Cardiac muscle cell (in vitro differentiated cells and primary cell): ENCODE data around the gene CDH9. TPM values are rescaled to one million over a fixed set of nuclear protein-coding genes. Genes with fewer than 3 reads are reported as not detected.

Source experiments
- DNase-seq, 2 donors: peaks; one replicate each; pipeline versions ENCODE4 v3.0.0 to v3.0.0-alpha.2; 2010 to 2017; ENCODE audit warnings: low read depth in 1 of 2, low spot score in 1 of 2
- H3K27ac ChIP-seq: fragments of 200-600 bp; sonication (generic); 2 replicates; pipeline ENCODE4 v1.5.1; 2016
- H3K27me3 ChIP-seq: fragments of 200-600 bp; sonication (generic); 2 replicates; pipeline ENCODE4 v1.6.0; 2016; ENCODE audit warnings: control low read depth
- H3K36me3 ChIP-seq: fragments of 200-600 bp; sonication (generic); 2 replicates; pipeline ENCODE4 v1.5.1; 2016; ENCODE audit warnings: control low read depth
- H3K4me1 ChIP-seq: fragments of 200-600 bp; sonication (generic); 2 replicates; pipeline ENCODE4 v1.8.1; 2017; ENCODE audit warnings: low read depth, mild to moderate bottlenecking, mixed run types
- H3K4me3 ChIP-seq: fragments of 200-600 bp; sonication (generic); 2 replicates; pipeline ENCODE4 v1.5.1; 2016; ENCODE audit warnings: mild to moderate bottlenecking
- H3K9me3 ChIP-seq: fragments of 200-600 bp; sonication (generic); 2 replicates; pipeline ENCODE4 v1.5.1; 2017; ENCODE audit warnings: low read depth, mild to moderate bottlenecking, control low read depth
- polyA plus RNA-seq: library from polyadenylated mRNA; unstranded; fragments of >200 nt; fragmentation: Nextera tagmentation; extraction: Ambion mirVana; gene quantifications from 2 replicates; pipeline ENCODE4 v1.2.1, GENCODE V29; 2016
- total RNA-seq: library from RNA; depleted of rRNA; stranded (reverse); fragments of >200 nt; gene quantifications from 2 replicates; pipeline ENCODE4 v1.2.3, GENCODE V29; 2016
- TF ChIP-seq, protein P1 (sequence below): IDR thresholded peaks from 2 replicates; pipeline ENCODE4 v1.5.1; 2012; ENCODE audit warnings: low read depth, mild to moderate bottlenecking, low read length

CDH9 gene, protein sequence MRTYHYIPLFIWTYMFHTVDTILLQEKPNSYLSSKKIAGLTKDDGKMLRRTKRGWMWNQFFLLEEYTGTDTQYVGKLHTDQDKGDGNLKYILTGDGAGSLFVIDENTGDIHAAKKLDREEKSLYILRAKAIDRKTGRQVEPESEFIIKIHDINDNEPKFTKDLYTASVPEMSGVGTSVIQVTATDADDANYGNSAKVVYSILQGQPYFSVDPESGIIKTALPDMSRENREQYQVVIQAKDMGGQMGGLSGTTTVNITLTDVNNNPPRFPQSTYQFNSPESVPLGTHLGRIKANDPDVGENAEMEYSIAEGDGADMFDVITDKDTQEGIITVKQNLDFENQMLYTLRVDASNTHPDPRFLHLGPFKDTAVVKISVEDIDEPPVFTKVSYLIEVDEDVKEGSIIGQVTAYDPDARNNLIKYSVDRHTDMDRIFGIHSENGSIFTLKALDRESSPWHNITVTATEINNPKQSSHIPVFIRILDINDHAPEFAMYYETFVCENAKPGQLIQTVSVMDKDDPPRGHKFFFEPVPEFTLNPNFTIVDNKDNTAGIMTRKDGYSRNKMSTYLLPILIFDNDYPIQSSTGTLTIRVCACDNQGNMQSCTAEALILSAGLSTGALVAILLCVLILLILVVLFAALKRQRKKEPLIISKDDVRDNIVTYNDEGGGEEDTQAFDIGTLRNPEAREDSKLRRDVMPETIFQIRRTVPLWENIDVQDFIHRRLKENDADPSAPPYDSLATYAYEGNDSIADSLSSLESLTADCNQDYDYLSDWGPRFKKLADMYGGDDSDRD
- total RNA-seq (not detected in 2 replicates), polyA plus RNA-seq (not detected in 2 replicates)

GRCh38 chr5:27038476-27038875 lies at the start of gene CDH9:
Gene CDH9 (minus strand): TSS chr5:27038586. CDS start chr5:26988333, 50,253 bp downstream.
- TF ChIP-seq, protein P1, sequence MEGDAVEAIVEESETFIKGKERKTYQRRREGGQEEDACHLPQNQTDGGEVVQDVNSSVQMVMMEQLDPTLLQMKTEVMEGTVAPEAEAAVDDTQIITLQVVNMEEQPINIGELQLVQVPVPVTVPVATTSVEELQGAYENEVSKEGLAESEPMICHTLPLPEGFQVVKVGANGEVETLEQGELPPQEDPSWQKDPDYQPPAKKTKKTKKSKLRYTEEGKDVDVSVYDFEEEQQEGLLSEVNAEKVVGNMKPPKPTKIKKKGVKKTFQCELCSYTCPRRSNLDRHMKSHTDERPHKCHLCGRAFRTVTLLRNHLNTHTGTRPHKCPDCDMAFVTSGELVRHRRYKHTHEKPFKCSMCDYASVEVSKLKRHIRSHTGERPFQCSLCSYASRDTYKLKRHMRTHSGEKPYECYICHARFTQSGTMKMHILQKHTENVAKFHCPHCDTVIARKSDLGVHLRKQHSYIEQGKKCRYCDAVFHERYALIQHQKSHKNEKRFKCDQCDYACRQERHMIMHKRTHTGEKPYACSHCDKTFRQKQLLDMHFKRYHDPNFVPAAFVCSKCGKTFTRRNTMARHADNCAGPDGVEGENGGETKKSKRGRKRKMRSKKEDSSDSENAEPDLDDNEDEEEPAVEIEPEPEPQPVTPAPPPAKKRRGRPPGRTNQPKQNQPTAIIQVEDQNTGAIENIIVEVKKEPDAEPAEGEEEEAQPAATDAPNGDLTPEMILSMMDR, result peak; percentile 9
- H3K9me3 ChIP-seq, result no peaks in the 10 kb centered on the region
- DNase-seq, result peak in 1 of 2 donors; percentile 6
- no peak within 1 kb of the TSS for H3K4me3 ChIP-seq
- H3K36me3 ChIP-seq, result no peaks in the 10 kb centered on the region
- H3K4me1 ChIP-seq, result no peaks in the 10 kb centered on the region
- no peaks in the 10 kb centered on the region for H3K27me3 ChIP-seq
- no peak within 1 kb of the TSS for H3K27ac ChIP-seq

DNA sequence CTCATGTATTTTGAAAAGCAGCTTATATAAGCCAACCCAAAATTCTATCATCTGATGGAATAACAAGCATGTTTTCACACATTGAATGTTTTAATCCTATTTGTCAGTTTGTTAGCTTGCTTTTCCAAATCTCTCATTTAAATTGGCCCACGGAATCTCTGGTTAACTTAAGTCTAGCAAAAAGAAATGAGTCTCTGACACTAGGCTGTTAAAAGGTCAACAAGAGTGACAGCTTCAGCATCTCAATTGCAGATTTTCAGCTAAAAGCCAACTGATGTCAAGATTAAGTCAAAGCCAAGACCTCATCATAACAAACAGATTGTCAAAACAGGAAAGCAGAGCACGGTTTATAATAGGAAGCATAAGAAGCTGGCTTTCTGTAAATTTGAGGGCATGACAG lies 49.4 kb upstream of the CDH9 start:
- H3K27ac ChIP-seq, result no peak overlapping the region
- no peak overlapping the region for H3K4me3 ChIP-seq
- TF ChIP-seq, protein P1, result no peak
- H3K36me3 ChIP-seq, result no peaks in the 10 kb centered on the region
- H3K27me3 ChIP-seq, result no peaks in the 10 kb centered on the region
- H3K4me1 ChIP-seq, result no peaks in the 10 kb centered on the region
- no peaks in the 10 kb centered on the region for H3K9me3 ChIP-seq
- no peak for DNase-seq

GRCh38 chr5:27083449-27084415 lies 45.3 kb upstream of the CDH9 start:
- Histone ChIP-seq H3K27ac (no peak overlapping the region), H3K36me3 (no peaks in the 10 kb centered on the region), H3K9me3 (no peaks in the 10 kb centered on the region), H3K27me3 (no peaks in the 10 kb centered on the region), H3K4me1 (no peaks in the 10 kb centered on the region), H3K4me3 (no peak overlapping the region)
- TF ChIP-seq, protein P1, result no peak
- DNase-seq, result peak in 1 of 2 donors; percentile 58

GRCh38 chr5:27080147-27080546 lies 41.8 kb upstream of the CDH9 start:
- Histone ChIP-seq H3K36me3 (no peaks in the 10 kb centered on the region), H3K27me3 (no peaks in the 10 kb centered on the region), H3K27ac (no peak overlapping the region), H3K4me1 (no peaks in the 10 kb centered on the region), H3K4me3 (no peak overlapping the region), H3K9me3 (no peaks in the 10 kb centered on the region)
- DNase-seq, result no peak
- TF ChIP-seq, protein P1, result no peak

- Histone ChIP-seq H3K4me3 (no peak overlapping the region), H3K4me1 (no peaks in the 10 kb centered on the region), H3K9me3 (no peaks in the 10 kb centered on the region), H3K27ac (no peak overlapping the region), H3K27me3 (no peaks in the 10 kb centered on the region), H3K36me3 (no peaks in the 10 kb centered on the region)
- DNase-seq, result peak in 1 of 2 donors; percentile 13
- TF ChIP-seq, protein P1, result no peak
Measured at GRCh38 chr5:27062451-27062850, 24.1 kb upstream of the CDH9 start.
